HG03521 (cell line): ENCODE data around the gene CMPK1.
"Not testable (repeated sequence)": the region's sequence is repeated elsewhere in the genome, so short reads cannot be mapped to it uniquely, and the experiment has no call there.

ENCODE experiments used
- ATAC-seq: cut with Tn5 transposase; IDR thresholded peaks from one replicate; pipeline ENCODE4 v1.9.1; 2021; ENCODE audit warnings: mild to moderate bottlenecking, moderate library complexity; ENCODE audit not compliant: unreplicated experiment

CMPK1 gene

GRCh38 chr1:47333578-47333921, at the start of gene CMPK1:
Gene CMPK1 (plus strand): TSS chr1:47333790. CDS start chr1:47333946, 156 bp downstream.
- peak; percentile 74 for ATAC-seq

- ATAC-seq: not testable (repeated sequence)
Measured at GRCh38 chr1:47288116-47288515, 45.5 kb upstream of the CMPK1 start.

- ATAC-seq: not testable (repeated sequence)
Measured at GRCh38 chr1:47294863-47295262, 38.7 kb upstream of the CMPK1 start.

- no peak for ATAC-seq
Measured at GRCh38 chr1:47295579-47295978, 38.0 kb upstream of the CMPK1 start.

- no peak for ATAC-seq
Measured at GRCh38 chr1:47298025-47298699, 35.4 kb upstream of the CMPK1 start.

GRCh38 chr1:47302472-47302871, 31.1 kb upstream of the CMPK1 start:
- no peak for ATAC-seq

GRCh38 chr1:47309427-47309826, 24.2 kb upstream of the CMPK1 start:
- ATAC-seq: no peak

- peak; percentile 97 for ATAC-seq
Measured at GRCh38 chr1:47313915-47314664, 19.5 kb upstream of the CMPK1 start, which contains the start of gene STIL. Gene STIL (minus strand): TSS chr1:47314147. CDS start chr1:47310319, 3,828 bp downstream.

GRCh38 chr1:47317841-47318240, 15.7 kb upstream of the CMPK1 start:
- no peak for ATAC-seq

GRCh38 chr1:47319968-47320367, 13.6 kb upstream of the CMPK1 start:
- not testable (repeated sequence) for ATAC-seq

GRCh38 chr1:47323599-47324031, 10.0 kb upstream of the CMPK1 start:
- no peak for ATAC-seq

GRCh38 chr1:47324682-47325081, 8.9 kb upstream of the CMPK1 start:
- no peak for ATAC-seq

- no peak for ATAC-seq
Measured at GRCh38 chr1:47325528-47325927, 8.1 kb upstream of the CMPK1 start.

- no peak for ATAC-seq
Measured at GRCh38 chr1:47326271-47326670, 7.3 kb upstream of the CMPK1 start.

- ATAC-seq: no peak
Measured at GRCh38 chr1:47328992-47329391, 4.6 kb upstream of the CMPK1 start.

GRCh38 chr1:47330212-47330611, 3.4 kb upstream of the CMPK1 start:
- no peak for ATAC-seq

GRCh38 chr1:47331875-47332274, 1.7 kb upstream of the CMPK1 start:
- no peak for ATAC-seq

GRCh38 chr1:47332779-47333577, 612 bp upstream of the CMPK1 start:
- no peak for ATAC-seq

GRCh38 chr1:47333922-47334764, 553 bp downstream of the CMPK1 start:
- ATAC-seq: peak; percentile 87

- no peak for ATAC-seq
Measured at GRCh38 chr1:47334765-47335435, 1.3 kb downstream of the CMPK1 start.
